ENCODE results near the gene MESP1. TPM values are rescaled to one million over a fixed set of nuclear protein-coding genes. Genes with fewer than 3 reads are reported as not detected.

The MESP1 gene
- total and polyA plus RNA-seq, 2 of the 4 experiments (the other 2 are of a cell fraction), result under 0.01 to 0.10 TPM

DNA sequence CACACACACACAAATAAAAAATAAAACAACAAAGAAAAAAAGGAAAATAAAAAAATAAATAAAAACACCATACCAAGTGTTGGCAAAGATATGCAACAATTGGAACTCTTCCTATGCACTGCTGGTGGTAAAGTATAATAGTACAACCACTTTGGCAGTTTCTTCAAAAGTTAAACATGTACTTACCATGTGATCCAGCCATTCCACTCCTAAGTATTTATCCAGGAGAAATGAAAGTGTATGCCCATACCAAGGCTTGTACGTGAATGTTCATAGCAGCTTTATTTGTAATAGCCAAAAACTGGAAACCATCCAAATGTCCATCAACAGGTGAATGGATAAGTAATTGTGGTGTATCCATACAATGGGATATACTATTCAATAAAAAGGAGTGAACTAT lies 43.5 kb downstream of the MESP1 start:
- Histone ChIP-seq H3K36me3 (ENCODE audit: control insufficient read depth, insufficient read depth, low read length) (no peaks in the 10 kb centered on the region), H2AK9ac (replicated peaks; ENCODE audit: low read depth, low read length, poor library complexity) (no peak overlapping the region), H3K9me1 (ENCODE audit: insufficient read depth, low read length) (no peaks in the 10 kb centered on the region), H3K4me2 (ENCODE audit: low read depth, low read length) (no peak overlapping the region), H3K27ac (ENCODE audit: insufficient read depth, low read length) (no peak overlapping the region), H3K4me1 (ENCODE audit: control insufficient read depth, insufficient read depth, low read length) (no peaks in the 10 kb centered on the region), H4K8ac (ENCODE audit: low read depth in 2 of 2, low read length in 2 of 2) (no peak overlapping the region), H3K18ac (ENCODE audit: low read depth, low read length) (no peak overlapping the region), H3K9me3 (ENCODE audit: control insufficient read depth, insufficient read depth, low read length) (peaks cover 5% of the 10 kb centered on the region; the same call in 1 of the 2 replicates), H3K79me1 (ENCODE audit: low read depth in 1 of 2, low read length in 2 of 2) (no peaks in the 10 kb centered on the region), H2AFZ (replicated peaks; ENCODE audit: low read length, poor library complexity) (no peak overlapping the region), H3K14ac (replicated peaks; ENCODE audit: low read depth, low read length) (no peak overlapping the region), H2BK20ac (ENCODE audit: low read depth, low read length) (no peak overlapping the region), H4K20me1 (ENCODE audit: insufficient read depth, low read length) (no peaks in the 10 kb centered on the region), H2BK5ac (ENCODE audit: low read depth, low read length, poor library complexity, severe bottlenecking) (no peak overlapping the region), H4K91ac (ENCODE audit: insufficient read depth, low read depth, low read length) (no peak overlapping the region), H2BK120ac (ENCODE audit: low read depth, low read length) (no peak overlapping the region), H3K4ac (ENCODE audit: low read depth, low read length) (no peak overlapping the region), H3K23ac (ENCODE audit: low read depth, low read length) (no peak overlapping the region), H4K5ac (ENCODE audit: low read depth, low read length) (no peak overlapping the region), H3K4me3 (ENCODE audit: insufficient read depth, low read depth, low read length) (no peak overlapping the region), H3K9ac (ENCODE audit: low read depth, low read length) (no peak overlapping the region), H3K56ac (ENCODE audit: extremely low read depth, insufficient read depth, low read length) (no peak overlapping the region), H2BK15ac (ENCODE audit: low read depth, low read length) (no peak overlapping the region), H2AK5ac (ENCODE audit: low read depth, low read length) (no peak overlapping the region), H3K27me3 (ENCODE audit: control insufficient read depth, insufficient read depth, low read length) (peaks cover 45% of the 10 kb centered on the region)
- BruUV-seq (replicated peaks), result no TSS peak
- dilution Hi-C loops (cut with HindIII; ENCODE audit: low sequenced_read_pairs, unreplicated experiment), result no loop called here
- no CpG with 5 or more reads among the region's 1 CpG for WGBS, 2 experiments (ENCODE audit: extremely low coverage in 2 of 2, insufficient read length in 1 of 2)
- no peak for TF ChIP-seq RFX5 (IDR thresholded peaks at IDR 0.05; ENCODE audit: low read depth, low read length)
- ATAC-seq (ENCODE audit: low read depth), result no peak
- POLR2A ChIA-PET (ENCODE audit: unreplicated experiment), result no interaction called here
- CTCF ChIA-PET, result no interaction called here
- in situ Hi-C loops (cut with MboI; ENCODE audit: low sequenced_read_pairs), result no loop called here
- no peak for DNase-seq
- intact Hi-C loops (cut with micrococcal nuclease), result no loop called here
